Measurements from ENCODE around the gene INTS3.

DNA sequence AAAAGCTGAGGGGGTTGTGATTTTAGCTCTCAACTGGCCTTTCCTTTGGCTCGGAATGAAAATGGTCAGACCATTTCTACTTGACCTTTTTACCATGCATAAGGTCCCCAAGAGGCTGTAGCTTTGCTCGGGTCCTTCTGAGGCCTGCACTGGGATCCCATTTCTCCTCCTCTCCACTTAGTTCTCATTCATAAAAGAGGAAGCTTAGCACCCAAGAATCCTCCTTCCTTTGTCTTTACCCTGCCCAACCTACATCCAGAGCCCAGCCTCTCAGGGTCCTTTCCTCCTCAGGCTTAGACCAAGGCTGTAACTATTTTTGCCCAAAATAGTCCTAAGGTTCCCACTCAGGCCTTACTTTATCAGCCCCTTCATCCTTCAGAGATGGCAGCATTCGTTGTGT is 41.4 kb downstream of the INTS3 start:
- no peak for TF ChIP-seq CTCF (IDR thresholded peaks at IDR 0.05)
- TF ChIP-seq POLR2AphosphoS5 (IDR thresholded peaks at IDR 0.05) = no peak
- no peak for TF ChIP-seq POLR2A (IDR thresholded peaks at IDR 0.05)

Data from gastroesophageal sphincter (tissue), 3 donors.